Large intestine (tissue), 12 donors: ENCODE measurements around the gene TIMM10. TPM values are rescaled to one million over a fixed set of nuclear protein-coding genes. Genes with fewer than 3 reads are reported as not detected.

Source experiments
- DNase-seq, 2 donors: peaks; one replicate each; pipeline versions ENCODE4 v3.0.0 to v3.0.0-alpha.2; 2013
- H3K27ac ChIP-seq: one replicate; pipeline ENCODE4 v1.5.1; 2013; ENCODE audit warnings: low read length
- H3K27me3 ChIP-seq: 2 replicates; pipeline ENCODE4 v1.6.1; 2013; ENCODE audit warnings: low read length; ENCODE audit not compliant: control insufficient read depth, insufficient read depth
- H3K36me3 ChIP-seq: 2 replicates; pipeline ENCODE4 v1.6.1; 2013; ENCODE audit warnings: low read length; ENCODE audit not compliant: control insufficient read depth, insufficient read depth
- H3K4me1 ChIP-seq: one replicate; pipeline ENCODE4 v1.6.1; 2013; ENCODE audit warnings: low read length; ENCODE audit not compliant: control insufficient read depth, insufficient read depth
- H3K4me3 ChIP-seq: one replicate; pipeline ENCODE4 v1.5.1; 2013; ENCODE audit warnings: low read length
- H3K9me3 ChIP-seq: one replicate; pipeline ENCODE4 v1.6.1; 2013; ENCODE audit warnings: mild to moderate bottlenecking, low read depth, low read length, moderate library complexity; ENCODE audit not compliant: control insufficient read depth
- WGBS: methylation state at CpG from one replicate; pipeline ENCODE4 v1.1.5; 2013; ENCODE audit warnings: low lambda C conversion rate; ENCODE audit not compliant: insufficient coverage; 5-methylcytosine and 5-hydroxymethylcytosine counted together
- long read RNA-seq, 11 donors: transcript quantifications; one replicate each; lab custom pipeline, GENCODE V29; 2026
- polyA plus RNA-seq: library from polyadenylated mRNA; unstranded; fragments of 120-200 nt; gene quantifications from one replicate; pipeline ENCODE4 v1.2.1, GENCODE V29; 2013

The TIMM10 gene
- 29.8 TPM for polyA plus RNA-seq
- long read RNA-seq, donor 1, transcript TIMM10-201 (3 exons, 680 nt): major isoform, 10 of 10 reads
- long read RNA-seq, donor 1, partial matches to known transcripts: 0 of 10 reads
- long read RNA-seq, donor 1, other reads (novel, unspliced or antisense): 0 of 10 reads
- long read RNA-seq, donor 2, transcript TIMM10-201 (3 exons, 680 nt): major isoform, 30 of 30 reads
- long read RNA-seq, donor 2, partial matches to known transcripts: 0 of 30 reads
- long read RNA-seq, donor 2, other reads (novel, unspliced or antisense): 0 of 30 reads
- long read RNA-seq, donor 3: 0 reads
- long read RNA-seq, donor 4, partial matches to known transcripts: 0 of 5 reads
- long read RNA-seq, donor 4, other reads (novel, unspliced or antisense): 0 of 5 reads
- long read RNA-seq, donor 5, transcript TIMM10-201 (3 exons, 680 nt): major isoform, 35 of 38 reads
- long read RNA-seq, donor 5, partial matches to known transcripts: 0 of 38 reads
- long read RNA-seq, donor 5, other reads (novel, unspliced or antisense): 0 of 38 reads
- long read RNA-seq, donor 6, transcript TIMM10-201 (3 exons, 680 nt): major isoform, 19 of 20 reads
- long read RNA-seq, donor 6, partial matches to known transcripts: 0 of 20 reads
- long read RNA-seq, donor 6, other reads (novel, unspliced or antisense): 0 of 20 reads
- long read RNA-seq, donor 7, transcript TIMM10-201 (3 exons, 680 nt): major isoform, 24 of 26 reads
- long read RNA-seq, donor 7, partial matches to known transcripts: 0 of 26 reads
- long read RNA-seq, donor 7, other reads (novel, unspliced or antisense): 0 of 26 reads
- long read RNA-seq, donor 8, transcript TIMM10-201 (3 exons, 680 nt): major isoform, 32 of 34 reads
- long read RNA-seq, donor 8, partial matches to known transcripts: 0 of 34 reads
- long read RNA-seq, donor 8, other reads (novel, unspliced or antisense): 0 of 34 reads
- long read RNA-seq, donor 9, transcript TIMM10-201 (3 exons, 680 nt): major isoform, 27 of 30 reads
- long read RNA-seq, donor 9, partial matches to known transcripts: 0 of 30 reads
- long read RNA-seq, donor 9, other reads (novel, unspliced or antisense): 0 of 30 reads
- long read RNA-seq, donor 10, transcript TIMM10-201 (3 exons, 680 nt): major isoform, 33 of 34 reads
- long read RNA-seq, donor 10, partial matches to known transcripts: 0 of 34 reads
- long read RNA-seq, donor 10, other reads (novel, unspliced or antisense): 0 of 34 reads
- long read RNA-seq, donor 11, transcript TIMM10-201 (3 exons, 680 nt): major isoform, 35 of 37 reads
- long read RNA-seq, donor 11, partial matches to known transcripts: 0 of 37 reads
- long read RNA-seq, donor 11, other reads (novel, unspliced or antisense): 0 of 37 reads

GRCh38 chr11:57530596-57531507 is at the start of gene TIMM10:
TSS of gene TIMM10 (minus strand) at chr11:57530754. CDS start at chr11:57530189, 565 bp downstream.
- H3K4me1 ChIP-seq: peaks cover 4% of the 10 kb centered on the region
- H3K27me3 ChIP-seq: no peaks in the 10 kb centered on the region
- H3K36me3 ChIP-seq: peaks cover 8% of the 10 kb centered on the region
- peak; percentile 98 to 99 for DNase-seq
- H3K27ac ChIP-seq: peak within 1 kb of the TSS; percentile 89
- peak within 1 kb of the TSS; percentile 75 for H3K4me3 ChIP-seq
- 0% methylated on average over 1 of the region's 49 CpGs for WGBS
- H3K9me3 ChIP-seq: no peaks in the 10 kb centered on the region

GRCh38 chr11:57574061-57574460 is 43.5 kb upstream of the TIMM10 start:
- Histone ChIP-seq H3K36me3 (no peaks in the 10 kb centered on the region), H3K4me3 (no peak overlapping the region), H3K27me3 (no peaks in the 10 kb centered on the region), H3K9me3 (no peaks in the 10 kb centered on the region), H3K4me1 (no peaks in the 10 kb centered on the region), H3K27ac (no peak overlapping the region)
- no CpG with 5 or more reads among the region's 4 CpGs for WGBS
- no peak for DNase-seq

- no CpG with 5 or more reads among the region's 2 CpGs for WGBS
- no peak overlapping the region for H3K4me3 ChIP-seq
- no peaks in the 10 kb centered on the region for H3K36me3 ChIP-seq
- H3K27ac ChIP-seq: no peak overlapping the region
- no peaks in the 10 kb centered on the region for H3K27me3 ChIP-seq
- DNase-seq: no peak
- peaks cover 7% of the 10 kb centered on the region for H3K4me1 ChIP-seq
- H3K9me3 ChIP-seq: no peaks in the 10 kb centered on the region
These were observed 41.1 kb upstream of the TIMM10 start for GRCh38 chr11:57571606-57572005.

- no peaks in the 10 kb centered on the region for H3K36me3 ChIP-seq
- H3K4me1 ChIP-seq: peaks cover 11% of the 10 kb centered on the region
- no peaks in the 10 kb centered on the region for H3K9me3 ChIP-seq
These were observed 37.8 kb upstream of the TIMM10 start for GRCh38 chr11:57568330-57568766.

GRCh38 chr11:57567515-57568329 is 37.2 kb upstream of the TIMM10 start, which contains the start of gene UBE2L6:
TSS of gene UBE2L6 (minus strand) at chr11:57567672. CDS start at chr11:57567611, 61 bp downstream.
- H3K27ac ChIP-seq: peak within 1 kb of the TSS; percentile 77
- no peaks in the 10 kb centered on the region for H3K27me3 ChIP-seq
- H3K9me3 ChIP-seq: no peaks in the 10 kb centered on the region
- no CpG with 5 or more reads among the region's 92 CpGs for WGBS
- H3K4me3 ChIP-seq: peak within 1 kb of the TSS; percentile 94
- H3K36me3 ChIP-seq: no peaks in the 10 kb centered on the region
- DNase-seq: peak; percentile 66 to 77
- peaks cover 11% of the 10 kb centered on the region for H3K4me1 ChIP-seq

More at GRCh38 chr11:57568330-57568766, 37.8 kb upstream of the TIMM10 start:
- no peak for DNase-seq
- peak overlapping the region; percentile 77 for H3K27ac ChIP-seq
- WGBS: 90% methylated on average over 2 of the region's 6 CpGs
- peak overlapping the region; percentile 94 for H3K4me3 ChIP-seq
- no peaks in the 10 kb centered on the region for H3K27me3 ChIP-seq

GRCh38 chr11:57566905-57567514 is 36.5 kb upstream of the TIMM10 start:
- Histone ChIP-seq H3K9me3 (no peaks in the 10 kb centered on the region), H3K4me1 (peaks cover 11% of the 10 kb centered on the region)

GRCh38 chr11:57566005-57566904 is 35.7 kb upstream of the TIMM10 start:
- Histone ChIP-seq H3K27me3 (no peaks in the 10 kb centered on the region), H3K9me3 (no peaks in the 10 kb centered on the region), H3K27ac (peak overlapping the region; percentile 77), H3K36me3 (peaks cover under 1% of the 10 kb centered on the region), H3K4me1 (peaks cover 11% of the 10 kb centered on the region), H3K4me3 (peak overlapping the region; percentile 1)
- WGBS: no CpG with 5 or more reads among the region's 4 CpGs
- DNase-seq: peak; percentile 73 to 89

More at GRCh38 chr11:57566905-57567514, 36.5 kb upstream of the TIMM10 start:
- peak in 1 of 2 donors; percentile 55 for DNase-seq
- H3K27ac ChIP-seq: peak overlapping the region; percentile 77
- no peaks in the 10 kb centered on the region for H3K27me3 ChIP-seq
- no CpG with 5 or more reads among the region's 15 CpGs for WGBS
- peak overlapping the region; percentile 94 for H3K4me3 ChIP-seq
- H3K36me3 ChIP-seq: no peaks in the 10 kb centered on the region

- no peaks in the 10 kb centered on the region for H3K27me3 ChIP-seq
- peaks cover 8% of the 10 kb centered on the region for H3K4me1 ChIP-seq
- 60% methylated on average over 1 of the region's 4 CpGs for WGBS
- no peak overlapping the region for H3K27ac ChIP-seq
- DNase-seq: no peak
- H3K9me3 ChIP-seq: no peaks in the 10 kb centered on the region
- H3K36me3 ChIP-seq: peaks cover 17% of the 10 kb centered on the region
- no peak overlapping the region for H3K4me3 ChIP-seq
These were observed 32.0 kb upstream of the TIMM10 start for GRCh38 chr11:57562596-57562995.
